Measurements from ENCODE around the gene GLOD5.

The GLOD5 gene

DNA sequence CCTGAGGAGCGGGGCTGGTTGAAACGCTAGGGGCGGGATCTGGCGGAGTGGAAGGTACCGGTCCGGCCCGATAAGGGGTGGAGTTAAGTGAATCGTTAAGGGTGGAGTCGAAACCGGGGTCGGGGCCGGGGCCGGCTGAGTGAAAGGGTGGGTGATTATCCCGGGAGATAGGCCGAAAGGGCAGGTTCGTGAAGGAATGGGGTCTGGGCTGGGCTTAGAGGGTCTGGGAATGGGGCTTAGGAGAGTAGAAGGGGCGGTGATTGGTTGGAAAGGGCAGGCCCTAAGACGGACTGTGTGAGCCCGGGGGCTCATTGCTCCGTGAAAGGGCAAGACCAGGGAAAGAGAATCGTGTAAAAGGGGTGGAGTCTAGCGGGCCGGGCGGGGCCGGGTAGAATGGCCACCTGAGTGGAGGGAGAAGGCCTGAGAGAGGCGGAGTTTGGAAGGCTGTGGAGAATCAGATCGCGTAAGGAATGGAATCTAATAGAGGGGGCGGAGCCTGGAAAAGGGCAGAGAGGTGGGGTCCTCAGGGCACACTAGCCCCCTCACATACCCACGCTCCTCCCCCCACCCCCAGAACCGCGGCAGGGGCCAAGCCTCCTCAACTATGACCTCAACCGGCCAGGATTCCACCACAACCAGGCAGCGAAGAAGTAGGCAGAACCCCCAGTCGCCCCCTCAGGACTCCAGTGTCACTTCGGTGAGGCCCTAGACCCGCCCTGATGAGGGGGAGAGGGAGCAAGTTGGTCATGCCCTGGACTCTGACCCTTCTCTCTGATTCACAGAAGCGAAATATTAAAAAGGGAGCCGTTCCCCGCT, 40.8 kb downstream of the GLOD5 start:
- Histone ChIP-seq H3K4me3 (ENCODE audit: low read depth in 1 of 2, low read length in 1 of 2) (peak overlapping the region; percentile 66 to 69), H3K4me1 (ENCODE audit: control insufficient read depth in 1 of 2, insufficient read depth in 1 of 2, low read depth in 1 of 2, low read length in 1 of 2) (peaks cover 11 to 18% of the 10 kb centered on the region in 2 experiments), H3K27me3 (no peaks in the 10 kb centered on the region), H3K36me3 (no peaks in the 10 kb centered on the region), H3K27ac (peak overlapping the region; percentile 93), H3K9me3 (no peaks in the 10 kb centered on the region)
- TF ChIP-seq, protein P1, sequence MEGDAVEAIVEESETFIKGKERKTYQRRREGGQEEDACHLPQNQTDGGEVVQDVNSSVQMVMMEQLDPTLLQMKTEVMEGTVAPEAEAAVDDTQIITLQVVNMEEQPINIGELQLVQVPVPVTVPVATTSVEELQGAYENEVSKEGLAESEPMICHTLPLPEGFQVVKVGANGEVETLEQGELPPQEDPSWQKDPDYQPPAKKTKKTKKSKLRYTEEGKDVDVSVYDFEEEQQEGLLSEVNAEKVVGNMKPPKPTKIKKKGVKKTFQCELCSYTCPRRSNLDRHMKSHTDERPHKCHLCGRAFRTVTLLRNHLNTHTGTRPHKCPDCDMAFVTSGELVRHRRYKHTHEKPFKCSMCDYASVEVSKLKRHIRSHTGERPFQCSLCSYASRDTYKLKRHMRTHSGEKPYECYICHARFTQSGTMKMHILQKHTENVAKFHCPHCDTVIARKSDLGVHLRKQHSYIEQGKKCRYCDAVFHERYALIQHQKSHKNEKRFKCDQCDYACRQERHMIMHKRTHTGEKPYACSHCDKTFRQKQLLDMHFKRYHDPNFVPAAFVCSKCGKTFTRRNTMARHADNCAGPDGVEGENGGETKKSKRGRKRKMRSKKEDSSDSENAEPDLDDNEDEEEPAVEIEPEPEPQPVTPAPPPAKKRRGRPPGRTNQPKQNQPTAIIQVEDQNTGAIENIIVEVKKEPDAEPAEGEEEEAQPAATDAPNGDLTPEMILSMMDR (IDR thresholded peaks at IDR 0.05): no peak

GRCh38 chrX:48802905-48803200, 41.3 kb downstream of the GLOD5 start:
- TF ChIP-seq, protein P1 (IDR thresholded peaks at IDR 0.05): no peak
- H3K4me3 ChIP-seq (ENCODE audit: low read depth in 1 of 2, low read length in 1 of 2): peak overlapping the region; percentile 66 to 69
- H3K27me3 ChIP-seq: no peaks in the 10 kb centered on the region

DNA sequence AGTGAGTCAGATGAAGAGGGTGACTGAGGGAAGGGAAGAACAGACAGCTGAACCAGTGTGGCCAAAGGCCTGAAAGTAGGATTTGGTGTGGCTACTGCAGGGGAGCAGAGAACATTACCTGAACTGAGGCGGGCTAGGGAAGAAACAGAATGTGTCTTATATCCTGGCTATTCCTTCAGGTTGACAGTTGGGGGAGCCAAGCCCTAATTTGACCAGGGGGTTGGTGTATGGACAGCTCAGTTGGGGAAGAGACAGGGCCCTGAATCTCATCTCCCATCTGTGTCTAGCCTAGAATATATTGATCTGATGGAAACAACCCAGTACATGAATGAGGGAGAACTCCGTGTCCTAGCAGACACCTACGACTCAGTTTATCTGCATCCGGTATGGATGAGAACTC, 44.5 kb downstream of the GLOD5 start:
- TF ChIP-seq, protein P1 (IDR thresholded peaks at IDR 0.05): no peak
- Histone ChIP-seq H3K27me3 (no peaks in the 10 kb centered on the region), H3K4me3 (ENCODE audit: low read depth in 1 of 2, low read length in 1 of 2) (no peak overlapping the region), H3K9me3 (no peaks in the 10 kb centered on the region), H3K36me3 (peaks cover 2% of the 10 kb centered on the region), H3K4me1 (ENCODE audit: control insufficient read depth in 1 of 2, insufficient read depth in 1 of 2, low read depth in 1 of 2, low read length in 1 of 2) (peaks cover 4 to 8% of the 10 kb centered on the region in 2 experiments), H3K27ac (no peak overlapping the region)

More at GRCh38 chrX:48802905-48803200, 41.3 kb downstream of the GLOD5 start:
- H3K27ac ChIP-seq: peak overlapping the region; percentile 93
- H3K4me1 ChIP-seq (ENCODE audit: control insufficient read depth in 1 of 2, insufficient read depth in 1 of 2, low read depth in 1 of 2, low read length in 1 of 2): peaks cover 11 to 18% of the 10 kb centered on the region in 2 experiments
- no peaks in the 10 kb centered on the region for H3K9me3 ChIP-seq
- H3K36me3 ChIP-seq: no peaks in the 10 kb centered on the region

GRCh38 chrX:48813644-48814043, 52.1 kb downstream of the GLOD5 start:
- Histone ChIP-seq H3K4me1 (ENCODE audit: control insufficient read depth in 1 of 2, insufficient read depth in 1 of 2, low read depth in 1 of 2, low read length in 1 of 2) (no peaks in the 10 kb centered on the region), H3K27ac (no peak overlapping the region), H3K4me3 (ENCODE audit: low read depth in 1 of 2, low read length in 1 of 2) (no peak overlapping the region), H3K27me3 (no peaks in the 10 kb centered on the region), H3K9me3 (no peaks in the 10 kb centered on the region), H3K36me3 (peaks cover 28% of the 10 kb centered on the region)
- TF ChIP-seq, protein P1 (IDR thresholded peaks at IDR 0.05): no peak

GRCh38 chrX:48814722-48815121, 53.2 kb downstream of the GLOD5 start:
- H3K9me3 ChIP-seq: no peaks in the 10 kb centered on the region
- no peak overlapping the region for H3K4me3 ChIP-seq (ENCODE audit: low read depth in 1 of 2, low read length in 1 of 2)
- peaks cover 32% of the 10 kb centered on the region for H3K36me3 ChIP-seq
- no peaks in the 10 kb centered on the region for H3K4me1 ChIP-seq (ENCODE audit: control insufficient read depth in 1 of 2, insufficient read depth in 1 of 2, low read depth in 1 of 2, low read length in 1 of 2)
- TF ChIP-seq, protein P1 (IDR thresholded peaks at IDR 0.05): no peak
- H3K27ac ChIP-seq: no peak overlapping the region
- no peaks in the 10 kb centered on the region for H3K27me3 ChIP-seq
